Adrenal gland (tissue), 12 donors: ENCODE results near the gene CACNB4. TPM values are rescaled to one million over a fixed set of nuclear protein-coding genes. Genes with fewer than 3 reads are reported as not detected.

Source experiments
- DNase-seq, 7 donors: peaks; one replicate each; pipeline ENCODE4 v3.0.0-alpha.2; 2019 to 2020
- H3K27ac ChIP-seq, 5 donors: fragments of 200-600 bp; sonication (generic) in 4 of 5; 1 replicate in 3 of 5; 2 replicates in 2 of 5; pipeline versions ENCODE4 v1.5.1 to v1.8.0; 2016 to 2020; ENCODE audit warnings: mild to moderate bottlenecking in 1 of 5
- H3K27me3 ChIP-seq: fragments of 200-600 bp; 2 replicates; pipeline ENCODE4 v1.8.0; 2021
- H3K36me3 ChIP-seq, 2 donors: fragments of 200-600 bp; replicated peaks in 1 of 2; 1 replicate in 1 of 2; 2 replicates in 1 of 2; pipeline versions ENCODE4 v1.5.1 to v1.8.0; 2018 to 2022
- H3K4me1 ChIP-seq, 2 donors: fragments of 200-600 bp; replicated peaks in 1 of 2; 1 replicate in 1 of 2; 2 replicates in 1 of 2; pipeline versions ENCODE4 v1.5.1 to v1.8.0; 2018 to 2021
- H3K4me3 ChIP-seq, 4 donors: fragments of 200-600 bp; sonication (generic) in 3 of 4; one replicate each; pipeline ENCODE4 v1.5.1; 2016 to 2018
- H3K9me3 ChIP-seq, 3 donors: fragments of 200-600 bp; sonication (generic) in 1 of 3; replicated peaks in 1 of 3; 1 replicate in 2 of 3; 2 replicates in 1 of 3; pipeline versions ENCODE4 v1.5.1 to v1.8.0; 2016 to 2021
- CTCF ChIP-seq, 6 experiments: fragments of 450-650 bp in 4 of 6; fragments of 200-600 bp in 2 of 6; sonication (generic) in 1 of 6; IDR thresholded peaks; 1 replicate in 5 of 6; 2 replicates in 1 of 6; pipeline versions ENCODE4 v1.5.1 to v1.8.0; 2016 to 2021; ENCODE audit warnings: antibody characterized with exemption in 6 of 6, mild to moderate bottlenecking in 2 of 6, moderate library complexity in 1 of 6
- POLR2A ChIP-seq, 2 donors: fragments of 450-650 bp; IDR thresholded peaks; one replicate each; pipeline ENCODE4 v1.6.1; 2017; ENCODE audit warnings: antibody characterized with exemption in 2 of 2, mild to moderate bottlenecking in 2 of 2, moderate library complexity in 1 of 2
- WGBS, 4 donors: extraction: QIAGEN DNeasy Blood & Tissue Kit in 2 of 4; methylation state at CpG; one replicate each; pipeline versions ENCODE4 v1.1.5 to v1.1.7; 2013 to 2017; 5-methylcytosine and 5-hydroxymethylcytosine counted together
- intact Hi-C, 2 donors: fragments of 100-400 bp; cut with DNase I; formaldehyde crosslinking; loops; one replicate each; pipeline versions ENCODE4 v1.14.1 to v1.15.0; 2022 to 2023
- polyA plus RNA-seq, 3 donors: library from polyadenylated mRNA; stranded (reverse); fragments of 200-250 nt in 2 of 3; fragments of 350-450 nt in 1 of 3; fragmentation: Illumina TruSeq in 1 of 3; extraction: RNeasy Lipid Tissue Mini Kit (QIAGEN cat#74804) in 1 of 3; gene quantifications; one replicate each; pipeline ENCODE4 v1.2.3, GENCODE V29; 2013 to 2014
- total RNA-seq, 9 donors: library from RNA; depleted of rRNA in 4 of 9; stranded (reverse); fragments of >200 nt in 4 of 9; fragments of 120-200 nt in 1 of 9; fragmentation: NEBNext Ultra II Directional in 1 of 9; extraction: Animal tissue kit (Norgen Biotek cat#: 25700) in 1 of 9; gene quantifications; one replicate each; pipeline versions ENCODE4 v1.1.0 to v1.2.4, GENCODE V29; 2013 to 2023
- donor health status: healthy with polysubstance abuse.
- donor health status: Bipolar disorder and iron deficiency.
- donor health status: DM: yes; HTN: yes; CAD: no.
- donor health status: DM: no; HTN: no; CAD: no.
- donor health status: DM: no; HTN: no; CAD: no.
- donor health status: DM: yes; HTN: yes; CAD: no.

Gene CACNB4
- total and polyA plus RNA-seq, 12 donors, result 0.60 to 8.5 (median 1.9) TPM

DNA sequence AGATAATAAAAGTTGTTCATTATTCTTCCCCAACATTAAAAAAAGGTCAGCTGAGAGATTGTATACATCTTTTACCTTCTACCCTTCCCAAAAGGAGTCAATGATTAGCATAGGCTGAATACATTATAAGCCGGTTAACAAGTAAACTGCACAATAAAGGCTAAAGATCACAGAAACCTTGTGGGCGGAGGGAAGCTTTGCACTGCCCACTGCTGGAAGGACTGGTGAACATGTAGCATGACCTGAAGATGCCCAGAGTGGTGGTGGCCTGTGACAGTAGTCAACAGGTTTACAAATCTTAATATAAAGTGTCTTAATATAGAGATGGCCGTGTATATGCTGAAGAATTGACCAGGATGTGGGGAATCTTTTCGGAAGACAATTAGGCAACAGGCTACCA is 306.3 kb downstream of the CACNB4 start:
- WGBS, 4 donors, result 95 to 98% (median 96%) methylated on average over 4 of the region's 4 CpGs
- no peak overlapping the region for H3K27ac ChIP-seq
- no peak overlapping the region for H3K4me3 ChIP-seq
- H3K27me3 ChIP-seq, result no peaks in the 10 kb centered on the region
- intact Hi-C loops, result no loop called here
- no peak for DNase-seq
- TF ChIP-seq POLR2A (IDR thresholded peaks at IDR 0.05) (no peak), CTCF (IDR thresholded peaks at IDR 0.05) (no peak)
- no peaks in the 10 kb centered on the region for H3K4me1 ChIP-seq
- H3K36me3 ChIP-seq, result peaks cover 0 to 6% of the 10 kb centered on the region in 2 donors
- H3K9me3 ChIP-seq, result no peaks in the 10 kb centered on the region

DNA sequence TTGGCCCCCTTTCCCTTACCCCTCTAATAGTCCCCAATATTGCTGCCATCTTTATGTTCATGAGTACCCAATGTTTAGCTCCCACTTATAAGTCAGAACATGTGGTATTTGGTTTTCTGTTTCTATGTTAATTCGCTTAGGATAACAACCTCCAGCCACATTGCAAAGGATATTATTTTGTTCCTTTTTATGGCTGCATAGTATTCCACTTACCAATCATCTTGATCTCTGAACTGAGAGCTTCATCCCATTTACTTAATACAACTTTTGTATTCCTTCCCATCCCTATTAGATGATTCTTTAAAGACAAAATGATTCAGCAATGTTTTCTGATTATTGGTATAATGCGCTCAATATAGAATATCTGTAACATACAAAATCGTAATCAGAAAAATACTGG is 307.3 kb downstream of the CACNB4 start:
- 97 to 100% (median 98%) methylated on average over 3 of the region's 3 CpGs for WGBS, 4 donors
- Histone ChIP-seq H3K4me3 (no peak overlapping the region), H3K4me1 (no peaks in the 10 kb centered on the region), H3K27ac (no peak overlapping the region), H3K27me3 (no peaks in the 10 kb centered on the region), H3K9me3 (no peaks in the 10 kb centered on the region), H3K36me3 (peaks cover 0 to 6% of the 10 kb centered on the region in 2 donors)
- TF ChIP-seq POLR2A (IDR thresholded peaks at IDR 0.05), result no peak
- no peak for TF ChIP-seq CTCF (IDR thresholded peaks at IDR 0.05)
- DNase-seq, result no peak
- intact Hi-C loops, result no loop called here

GRCh38 chr2:151790689-151791088 is 308.2 kb downstream of the CACNB4 start:
- WGBS, 4 donors, result 100% methylated on average over 1 of the region's 1 CpG
- peaks cover 0 to 6% of the 10 kb centered on the region in 2 donors for H3K36me3 ChIP-seq
- intact Hi-C loops, result no loop called here

DNA sequence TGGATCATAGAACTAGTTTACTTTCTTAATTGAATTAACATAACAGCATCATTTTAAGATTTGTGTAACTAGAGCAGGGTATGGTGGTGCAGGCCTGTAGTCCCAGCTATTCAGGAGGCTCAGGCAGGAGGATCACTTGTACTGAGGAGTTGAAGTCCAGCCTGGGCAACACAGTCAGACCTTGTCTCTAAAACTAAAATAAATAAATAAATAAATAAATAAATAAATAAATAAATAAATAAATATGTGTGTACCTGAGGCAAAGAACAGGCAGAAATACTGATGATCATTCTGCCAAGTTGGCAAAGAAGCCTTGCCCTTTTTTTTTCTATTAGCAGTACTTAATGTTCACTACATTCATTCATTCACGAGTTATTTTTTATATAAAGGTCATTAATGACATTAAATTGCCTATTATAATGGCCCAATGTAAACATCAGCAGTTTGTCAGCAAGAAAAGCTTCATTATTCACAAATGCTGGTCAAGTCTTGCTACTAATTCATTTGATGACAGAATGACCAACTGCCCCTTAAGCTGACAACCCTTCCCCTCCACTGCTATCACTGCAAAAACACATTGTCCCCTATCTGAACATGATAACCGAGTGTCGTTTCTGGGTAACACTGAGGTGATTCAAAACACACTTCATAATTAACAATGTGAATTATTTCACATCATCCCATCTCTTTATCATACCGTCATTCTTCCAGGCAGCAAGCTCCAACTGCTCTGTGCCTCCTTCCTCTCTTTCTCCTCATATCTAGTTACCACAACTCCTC is 309.6 kb downstream of the CACNB4 start:
- Histone ChIP-seq H3K27me3 (no peaks in the 10 kb centered on the region), H3K36me3 (no peaks in the 10 kb centered on the region), H3K27ac (no peak overlapping the region), H3K9me3 (no peaks in the 10 kb centered on the region), H3K4me1 (no peaks in the 10 kb centered on the region), H3K4me3 (no peak overlapping the region)
- intact Hi-C loops, result no loop called here
- DNase-seq, result no peak
- TF ChIP-seq POLR2A (IDR thresholded peaks at IDR 0.05) (no peak), CTCF (IDR thresholded peaks at IDR 0.05) (no peak)
- WGBS, 4 donors, result 87 to 97% (median 91%) methylated on average over 4 of the region's 4 CpGs

More at GRCh38 chr2:151790689-151791088, 308.2 kb downstream of the CACNB4 start:
- Histone ChIP-seq H3K27me3 (no peaks in the 10 kb centered on the region), H3K9me3 (no peaks in the 10 kb centered on the region), H3K4me3 (no peak overlapping the region), H3K27ac (no peak overlapping the region), H3K4me1 (no peaks in the 10 kb centered on the region)
- no peak for TF ChIP-seq POLR2A (IDR thresholded peaks at IDR 0.05)
- DNase-seq, result no peak

GRCh38 chr2:151786483-151786882 is 312.4 kb downstream of the CACNB4 start:
- TF ChIP-seq POLR2A (IDR thresholded peaks at IDR 0.05) (no peak), CTCF (IDR thresholded peaks at IDR 0.05) (no peak)
- WGBS, 4 donors, result 83 to 90% (median 86%) methylated on average over 1 of the region's 1 CpG

More at GRCh38 chr2:151786483-151786882, 312.4 kb downstream of the CACNB4 start:
- Histone ChIP-seq H3K36me3 (peaks cover 0 to 6% of the 10 kb centered on the region in 2 donors), H3K27me3 (no peaks in the 10 kb centered on the region), H3K27ac (no peak overlapping the region), H3K9me3 (no peaks in the 10 kb centered on the region), H3K4me1 (no peaks in the 10 kb centered on the region), H3K4me3 (no peak overlapping the region)
- intact Hi-C loops, result no loop called here
- no peak for DNase-seq
